ENCODE results near the gene SETBP1.

SETBP1 gene

DNA sequence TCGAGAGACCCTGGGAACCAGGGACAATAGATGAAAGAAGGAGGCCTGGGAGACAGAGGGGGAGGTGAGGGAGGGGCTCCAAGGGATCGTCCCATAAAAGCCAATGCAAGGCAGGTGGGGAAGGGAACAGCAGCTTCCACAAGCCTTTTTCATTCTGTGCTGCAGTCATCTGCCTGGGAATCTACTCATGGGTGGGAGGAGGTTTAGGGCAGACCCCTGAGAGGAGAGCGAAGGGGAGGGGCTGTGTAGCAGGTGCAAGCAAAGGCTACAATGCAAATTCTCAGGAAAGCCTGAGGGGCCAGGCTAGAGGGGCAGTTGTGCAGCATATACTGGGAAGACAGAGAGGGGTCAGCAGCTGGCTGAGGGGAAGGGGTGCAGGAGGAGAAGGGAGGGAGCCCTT, 135.4 kb downstream of the SETBP1 start:
- DNase-seq (ENCODE audit: low read depth in 2 of 2): no peak

GRCh38 chr18:44816477-44816876, 135.8 kb downstream of the SETBP1 start:
- DNase-seq (ENCODE audit: low read depth in 2 of 2): no peak

DNA sequence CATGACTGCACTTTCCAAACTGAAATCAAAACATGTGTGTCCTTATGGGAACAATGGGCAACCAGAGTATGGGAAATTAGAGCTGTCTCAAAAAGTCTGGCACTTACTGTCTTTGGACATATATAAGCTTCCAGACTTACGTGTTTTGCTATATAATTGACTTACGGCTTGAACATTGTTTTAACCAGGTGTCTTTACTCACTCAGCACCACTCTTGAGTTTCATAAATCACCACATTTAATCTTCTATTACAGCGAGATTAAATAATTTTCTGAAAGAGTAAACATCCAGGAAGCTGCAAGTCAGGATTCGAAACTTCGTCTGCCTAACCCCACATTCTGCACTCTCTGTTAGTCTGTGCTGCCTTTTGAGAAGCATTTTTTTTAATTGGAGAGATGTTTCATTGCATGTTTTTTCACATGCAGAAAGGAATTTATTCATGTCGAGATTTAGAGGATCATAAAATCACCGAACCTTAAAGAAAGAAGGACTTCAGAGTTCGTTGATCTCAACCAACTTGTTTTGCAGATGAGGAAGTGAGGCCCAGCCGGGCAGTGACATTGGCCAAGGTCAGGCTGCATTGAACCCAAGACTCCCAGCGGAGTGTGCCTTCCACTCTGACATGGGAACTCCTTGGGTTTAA, 137.3 kb downstream of the SETBP1 start:
- no peak for DNase-seq (ENCODE audit: low read depth in 2 of 2)

DNA sequence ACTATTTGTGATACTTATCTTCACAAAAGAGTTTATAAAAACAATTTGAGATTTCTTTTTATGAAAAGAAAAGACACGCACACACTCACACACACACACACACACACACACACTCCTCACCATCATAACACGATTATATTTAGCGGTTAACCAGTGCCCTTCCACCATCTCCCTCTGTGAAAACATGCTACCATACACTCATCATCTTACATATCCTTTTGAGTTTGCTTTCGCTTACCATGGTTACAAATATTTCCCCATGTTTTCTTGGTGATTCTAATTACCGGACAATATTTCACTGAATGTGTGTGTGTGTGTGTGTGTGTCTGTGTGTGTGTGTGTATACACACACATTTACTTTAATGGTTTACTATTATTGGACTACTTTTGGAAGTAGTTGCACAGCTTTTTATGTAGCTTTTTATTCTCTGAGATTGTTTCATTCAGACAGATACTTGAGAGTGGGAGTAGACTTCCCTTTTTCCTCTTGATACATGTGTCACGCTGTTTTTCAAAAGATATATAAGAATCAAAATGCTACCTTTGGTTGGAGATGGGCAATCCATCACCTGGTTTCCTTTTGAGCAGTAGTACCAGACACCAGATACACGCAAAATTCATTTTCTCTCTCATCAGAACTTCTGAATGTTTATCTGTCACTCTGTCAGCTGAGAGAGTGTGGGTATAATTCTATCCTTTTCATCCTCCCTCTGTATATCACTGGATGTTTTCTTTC, 138.1 kb downstream of the SETBP1 start:
- no peak for DNase-seq (ENCODE audit: low read depth in 2 of 2)

DNA sequence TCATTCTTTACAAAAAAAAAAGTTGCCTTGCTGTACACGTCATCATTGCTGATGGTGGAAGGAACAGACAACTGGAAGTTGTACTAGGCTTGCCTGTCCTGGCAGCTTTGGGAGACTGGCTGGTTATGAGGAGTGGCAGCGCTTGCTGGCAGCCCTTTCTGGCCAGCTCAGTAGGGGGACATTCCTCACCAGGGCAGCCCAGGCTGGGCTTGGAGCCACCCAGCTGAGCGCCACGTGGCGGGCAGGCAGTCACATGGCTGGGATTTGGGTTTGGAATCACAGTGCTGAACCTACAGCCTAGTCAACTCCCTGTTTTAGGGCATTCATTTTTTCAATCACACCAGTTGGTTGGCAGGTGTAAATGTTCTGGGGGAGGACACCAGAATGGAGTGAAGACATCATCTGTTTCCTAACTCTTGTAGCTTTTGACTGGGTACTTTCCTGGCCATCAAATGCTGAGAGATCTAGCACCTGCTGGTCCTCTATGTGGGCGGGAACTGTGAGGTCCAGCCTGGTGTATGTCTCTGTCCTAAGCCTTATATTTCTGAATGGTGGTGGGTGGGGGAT, 139.3 kb downstream of the SETBP1 start:
- DNase-seq (ENCODE audit: low read depth in 2 of 2): no peak

DNA sequence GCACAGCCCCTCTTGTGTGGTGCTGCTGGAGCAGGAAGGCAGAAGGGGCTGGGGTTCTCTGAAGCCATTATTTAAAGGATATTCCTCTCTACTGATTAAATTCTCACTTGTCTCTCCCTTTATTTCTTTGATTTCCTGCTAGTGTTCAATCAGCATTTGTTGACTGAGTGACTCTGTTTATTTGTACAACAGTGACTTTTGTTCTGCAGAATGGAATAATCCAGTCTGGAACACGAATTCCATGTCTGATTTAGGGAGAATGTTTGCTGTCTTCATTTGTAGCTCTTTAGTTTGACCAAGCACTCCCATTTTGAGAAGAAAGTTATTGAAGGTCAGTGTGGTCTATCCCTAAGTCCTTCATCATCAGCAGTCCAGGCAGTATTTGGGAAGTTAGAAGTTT, 141.2 kb downstream of the SETBP1 start:
- DNase-seq (ENCODE audit: low read depth in 2 of 2): no peak

GRCh38 chr18:44823286-44823685, 142.6 kb downstream of the SETBP1 start:
- no peak for DNase-seq (ENCODE audit: low read depth in 2 of 2)

- DNase-seq (ENCODE audit: low read depth in 2 of 2): no peak
These were observed 143.1 kb downstream of the SETBP1 start for GRCh38 chr18:44823782-44824181.

- no peak for DNase-seq (ENCODE audit: low read depth in 2 of 2)
These were observed 144.2 kb downstream of the SETBP1 start for GRCh38 chr18:44824884-44825283.

- no peak for DNase-seq (ENCODE audit: low read depth in 2 of 2)
These were observed 146.0 kb downstream of the SETBP1 start for GRCh38 chr18:44826418-44827259.

DNA sequence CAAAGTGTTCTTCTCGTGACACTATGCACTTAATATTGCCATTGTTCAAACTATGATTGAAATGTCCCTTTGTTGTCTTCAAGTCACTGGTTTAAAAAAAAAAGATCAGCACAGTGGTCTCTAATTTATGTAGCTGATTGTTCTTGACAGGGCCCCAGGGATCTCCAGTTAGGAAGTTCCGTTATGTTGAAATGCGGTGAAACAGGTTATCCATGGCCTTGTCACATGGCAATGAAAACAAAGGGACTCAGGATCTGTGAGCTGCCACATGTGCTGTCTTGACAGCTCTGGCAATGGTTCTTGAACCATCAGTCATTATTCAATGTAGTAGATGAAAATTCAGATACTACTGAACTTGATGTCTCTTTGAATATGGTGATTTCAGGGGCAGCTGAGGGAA, 147.4 kb downstream of the SETBP1 start:
- no peak for DNase-seq (ENCODE audit: low read depth in 2 of 2)

- DNase-seq (ENCODE audit: low read depth in 2 of 2): no peak
These were observed 149.9 kb downstream of the SETBP1 start for GRCh38 chr18:44830581-44830980.

- no peak for DNase-seq (ENCODE audit: low read depth in 2 of 2)
These were observed 153.1 kb downstream of the SETBP1 start for GRCh38 chr18:44833786-44834185.

DNA sequence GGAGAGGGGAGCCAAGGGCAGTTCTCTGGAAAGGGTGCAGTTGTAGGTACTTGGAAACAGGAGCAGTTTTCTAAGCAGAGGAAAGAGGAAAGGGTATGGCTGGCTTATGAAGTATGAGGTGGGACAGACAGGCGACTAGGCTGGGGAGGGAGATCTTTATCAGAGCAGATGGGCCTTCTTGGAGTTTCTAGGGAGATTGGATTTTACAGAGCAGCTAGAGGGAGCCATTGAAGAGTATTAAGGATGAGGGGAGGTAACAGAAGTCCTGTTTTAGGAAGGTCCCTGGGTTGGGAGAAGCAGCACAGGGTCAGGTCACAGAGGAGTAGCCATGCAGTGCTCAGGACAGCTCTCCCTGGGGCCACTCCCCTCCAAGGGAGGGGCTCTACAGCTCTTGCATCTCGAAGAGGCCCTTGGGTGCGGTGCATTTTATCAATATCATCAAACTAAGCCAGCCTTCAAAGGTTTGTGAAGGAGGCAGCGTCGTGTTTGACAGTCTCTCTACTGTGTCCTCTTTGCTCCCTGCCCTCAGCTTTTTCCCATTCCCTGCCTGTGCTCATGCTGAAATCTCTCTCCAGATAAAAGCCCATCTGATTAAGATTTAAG, 154.3 kb downstream of the SETBP1 start:
- no peak for DNase-seq (ENCODE audit: low read depth in 2 of 2)

DNA sequence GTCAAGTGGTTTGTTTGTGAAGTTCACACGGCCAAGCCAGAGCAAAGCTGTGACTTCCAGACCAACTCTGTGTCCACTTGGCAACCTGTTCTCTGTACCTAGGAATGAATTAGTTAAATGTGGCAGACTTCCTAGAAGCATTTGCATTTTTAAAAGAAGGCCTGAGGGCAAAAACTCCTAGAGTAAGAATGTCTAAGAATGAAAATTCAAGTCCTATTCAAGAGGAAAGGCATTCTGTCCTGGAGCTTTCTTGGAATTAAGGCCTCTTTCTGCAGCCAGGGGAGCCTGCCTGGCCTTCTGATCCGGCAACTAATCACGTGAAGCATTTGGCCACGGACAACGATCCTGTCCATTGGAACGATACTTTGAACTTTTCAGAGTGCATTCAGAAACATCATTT, 155.0 kb downstream of the SETBP1 start:
- no peak for DNase-seq (ENCODE audit: low read depth in 2 of 2)

DNA sequence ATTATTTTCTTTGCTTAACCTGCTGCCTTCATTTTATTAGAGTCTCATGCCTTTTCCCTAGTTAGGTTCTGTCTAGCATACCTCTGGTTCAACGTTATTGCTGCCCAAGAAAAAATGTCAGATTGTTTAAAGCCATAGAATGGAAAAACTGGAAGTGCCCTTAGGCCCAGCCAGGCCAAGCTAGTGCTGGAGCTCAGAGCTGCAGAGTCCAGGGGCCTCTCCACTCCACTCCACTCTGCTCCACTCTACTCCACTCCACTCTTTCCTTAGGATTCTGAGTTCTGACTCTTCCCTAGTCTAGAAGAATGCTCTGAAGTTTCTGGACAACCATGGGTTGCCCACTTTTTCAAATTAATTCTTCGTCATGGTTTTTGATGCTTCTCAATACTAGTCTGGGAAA, 155.6 kb downstream of the SETBP1 start:
- no peak for DNase-seq (ENCODE audit: low read depth in 2 of 2)

GRCh38 chr18:44837482-44838180, 156.9 kb downstream of the SETBP1 start:
- DNase-seq (ENCODE audit: low read depth in 2 of 2): no peak

DNA sequence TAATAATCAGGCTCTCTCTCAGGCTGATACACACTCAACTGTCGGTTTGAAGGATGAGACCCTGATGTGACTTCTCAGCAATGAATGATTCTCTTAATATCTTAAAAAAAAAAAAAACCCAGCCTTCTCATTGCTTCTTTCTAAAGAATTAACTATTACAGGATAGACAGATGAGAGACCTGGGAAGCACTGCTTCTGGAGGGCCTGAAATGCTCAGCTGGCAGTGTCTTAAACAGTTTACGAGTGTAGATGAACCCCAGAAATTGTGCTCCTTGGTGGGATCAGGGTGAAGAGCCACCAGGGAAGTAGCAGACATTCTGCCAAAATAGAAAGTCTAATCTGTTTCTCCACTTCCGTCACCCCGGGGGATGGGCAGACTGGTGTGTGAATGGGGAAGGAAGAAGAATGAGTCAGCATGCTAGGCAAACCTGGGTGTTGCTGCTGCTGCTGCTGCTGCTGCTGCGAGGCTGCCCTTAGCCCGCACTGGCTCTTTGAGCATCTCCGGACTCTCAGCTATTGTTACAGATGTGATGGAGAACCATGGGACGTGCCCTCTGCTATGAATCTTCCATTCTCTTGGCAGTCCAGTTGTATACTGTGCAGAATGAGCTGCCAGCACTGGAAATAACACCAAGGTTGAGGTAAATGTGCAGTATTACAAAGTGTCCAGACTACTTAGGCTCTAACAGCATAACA, 158.4 kb downstream of the SETBP1 start:
- peak; percentile 51 to 59 for DNase-seq (ENCODE audit: low read depth in 2 of 2)

- DNase-seq (ENCODE audit: low read depth in 2 of 2): no peak
These were observed 159.5 kb downstream of the SETBP1 start for GRCh38 chr18:44840058-44840790.

DNA sequence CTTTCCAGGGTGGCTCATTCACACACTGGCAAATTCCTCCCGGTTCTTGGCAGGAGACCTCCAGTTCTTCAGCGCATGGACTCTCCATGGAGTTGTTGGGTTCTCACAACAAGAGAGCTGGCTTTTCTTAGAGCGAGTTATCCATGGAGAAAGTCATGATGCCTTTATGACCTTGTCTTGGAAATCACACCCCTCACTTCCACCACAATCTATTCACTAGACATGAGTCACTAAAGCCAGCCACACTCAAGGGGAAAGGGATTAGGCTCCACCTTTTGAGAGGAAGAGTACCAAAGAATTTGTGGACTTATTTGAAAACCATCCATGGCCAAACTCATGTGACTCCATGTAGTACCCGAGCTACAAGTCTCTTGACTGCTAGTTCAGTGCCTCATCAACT, 160.5 kb downstream of the SETBP1 start:
- no peak for DNase-seq (ENCODE audit: low read depth in 2 of 2)

All from stimulated activated CD4-positive, alpha-beta T cell treated with anti-CD3 and anti-CD28 coated beads, Interleukin-4, amount 100 ng/mL, for 48 hours (primary cell).